SIG-M5 treated with dmso at 0.1 percent for 504 hours (cell line): ENCODE data around the gene SSH2.
A peak's percentile ranks its signal among the peaks of the same experiment; 100 is the strongest.
"Not testable (repeated sequence)": the region's sequence is repeated elsewhere in the genome, so short reads cannot be mapped to it uniquely, and the experiment has no call there.

Experiments
- DNase-seq: peaks from one replicate; lab custom pipeline; 2025; ENCODE audit not compliant: unreplicated experiment; lab: John Stamatoyannopoulos, UW

Gene SSH2, protein sequence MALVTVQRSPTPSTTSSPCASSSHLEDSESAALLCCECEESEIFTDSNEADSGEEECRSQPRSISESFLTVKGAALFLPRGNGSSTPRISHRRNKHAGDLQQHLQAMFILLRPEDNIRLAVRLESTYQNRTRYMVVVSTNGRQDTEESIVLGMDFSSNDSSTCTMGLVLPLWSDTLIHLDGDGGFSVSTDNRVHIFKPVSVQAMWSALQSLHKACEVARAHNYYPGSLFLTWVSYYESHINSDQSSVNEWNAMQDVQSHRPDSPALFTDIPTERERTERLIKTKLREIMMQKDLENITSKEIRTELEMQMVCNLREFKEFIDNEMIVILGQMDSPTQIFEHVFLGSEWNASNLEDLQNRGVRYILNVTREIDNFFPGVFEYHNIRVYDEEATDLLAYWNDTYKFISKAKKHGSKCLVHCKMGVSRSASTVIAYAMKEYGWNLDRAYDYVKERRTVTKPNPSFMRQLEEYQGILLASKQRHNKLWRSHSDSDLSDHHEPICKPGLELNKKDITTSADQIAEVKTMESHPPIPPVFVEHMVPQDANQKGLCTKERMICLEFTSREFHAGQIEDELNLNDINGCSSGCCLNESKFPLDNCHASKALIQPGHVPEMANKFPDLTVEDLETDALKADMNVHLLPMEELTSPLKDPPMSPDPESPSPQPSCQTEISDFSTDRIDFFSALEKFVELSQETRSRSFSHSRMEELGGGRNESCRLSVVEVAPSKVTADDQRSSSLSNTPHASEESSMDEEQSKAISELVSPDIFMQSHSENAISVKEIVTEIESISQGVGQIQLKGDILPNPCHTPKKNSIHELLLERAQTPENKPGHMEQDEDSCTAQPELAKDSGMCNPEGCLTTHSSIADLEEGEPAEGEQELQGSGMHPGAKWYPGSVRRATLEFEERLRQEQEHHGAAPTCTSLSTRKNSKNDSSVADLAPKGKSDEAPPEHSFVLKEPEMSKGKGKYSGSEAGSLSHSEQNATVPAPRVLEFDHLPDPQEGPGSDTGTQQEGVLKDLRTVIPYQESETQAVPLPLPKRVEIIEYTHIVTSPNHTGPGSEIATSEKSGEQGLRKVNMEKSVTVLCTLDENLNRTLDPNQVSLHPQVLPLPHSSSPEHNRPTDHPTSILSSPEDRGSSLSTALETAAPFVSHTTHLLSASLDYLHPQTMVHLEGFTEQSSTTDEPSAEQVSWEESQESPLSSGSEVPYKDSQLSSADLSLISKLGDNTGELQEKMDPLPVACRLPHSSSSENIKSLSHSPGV (N-terminal part only)

GRCh38 chr17:29929533-29930408 is at the start of gene SSH2:
TSS of gene SSH2 (minus strand) at chr17:29930228. CDS start at chr17:29930000, 228 bp downstream.
- DNase-seq, result peak; percentile 87

GRCh38 chr17:29977836-29978235 is 47.8 kb upstream of the SSH2 start:
- no peak for DNase-seq

DNA sequence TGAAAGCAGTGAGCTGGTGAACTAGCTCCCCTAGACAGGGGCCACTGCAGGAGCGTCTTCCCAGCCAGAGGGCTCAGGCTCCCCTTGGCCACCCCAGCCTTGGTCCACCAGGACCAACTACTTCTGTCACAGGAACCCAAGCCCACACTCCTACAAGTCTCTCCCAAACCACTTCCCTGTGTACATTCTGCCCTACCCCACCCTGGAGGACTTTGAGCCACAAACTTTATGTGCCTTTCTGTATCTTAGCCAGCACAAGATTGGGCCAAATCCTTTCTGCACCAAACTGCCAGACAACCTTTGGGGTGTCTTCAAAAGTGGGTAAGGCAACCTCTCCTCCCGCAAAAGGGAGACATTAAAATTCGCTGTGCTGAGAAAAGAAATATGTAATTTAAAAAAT is 43.0 kb upstream of the SSH2 start:
- no peak for DNase-seq

- DNase-seq, result no peak
Measured at GRCh38 chr17:29972277-29972676, 42.2 kb upstream of the SSH2 start.

DNA sequence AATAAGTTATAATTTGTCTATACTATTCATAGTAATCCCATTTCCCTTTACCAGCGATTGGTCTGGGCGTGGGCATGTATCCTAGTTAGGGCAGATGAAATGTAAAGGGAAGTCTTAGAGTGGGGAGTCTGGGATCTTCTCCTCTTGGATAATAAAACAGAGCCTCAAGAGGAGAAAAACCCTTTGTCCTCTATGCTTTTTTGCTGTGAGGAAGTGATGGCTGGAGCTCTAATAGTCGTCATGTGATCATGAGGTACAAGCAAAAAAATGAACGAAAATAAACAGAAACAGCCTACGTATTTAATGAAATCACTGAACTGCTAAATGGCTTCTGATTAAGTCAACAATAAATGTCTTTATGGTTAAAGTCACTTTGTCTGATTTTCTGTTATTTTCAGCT is 38.2 kb upstream of the SSH2 start:
- no peak for DNase-seq

DNA sequence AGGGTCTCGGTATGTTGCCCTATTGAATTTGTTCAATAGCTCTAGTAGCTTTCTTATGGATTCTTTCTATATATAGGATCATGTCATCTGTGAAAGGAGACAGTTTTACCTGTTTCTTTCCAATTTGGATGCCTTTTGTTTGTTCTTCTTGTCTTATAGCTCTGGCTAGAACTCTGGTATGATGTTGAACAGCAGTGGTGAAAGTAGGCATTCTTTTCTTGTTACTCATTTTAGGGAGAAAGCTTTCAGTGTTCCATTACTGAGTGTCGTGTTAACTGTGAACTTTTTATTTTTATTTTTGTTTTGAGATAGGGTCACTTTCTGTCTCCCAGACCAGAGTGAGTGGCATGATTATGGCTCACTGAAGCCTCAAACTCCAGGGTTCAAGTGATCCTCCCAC is 32.6 kb upstream of the SSH2 start:
- no peak for DNase-seq

DNA sequence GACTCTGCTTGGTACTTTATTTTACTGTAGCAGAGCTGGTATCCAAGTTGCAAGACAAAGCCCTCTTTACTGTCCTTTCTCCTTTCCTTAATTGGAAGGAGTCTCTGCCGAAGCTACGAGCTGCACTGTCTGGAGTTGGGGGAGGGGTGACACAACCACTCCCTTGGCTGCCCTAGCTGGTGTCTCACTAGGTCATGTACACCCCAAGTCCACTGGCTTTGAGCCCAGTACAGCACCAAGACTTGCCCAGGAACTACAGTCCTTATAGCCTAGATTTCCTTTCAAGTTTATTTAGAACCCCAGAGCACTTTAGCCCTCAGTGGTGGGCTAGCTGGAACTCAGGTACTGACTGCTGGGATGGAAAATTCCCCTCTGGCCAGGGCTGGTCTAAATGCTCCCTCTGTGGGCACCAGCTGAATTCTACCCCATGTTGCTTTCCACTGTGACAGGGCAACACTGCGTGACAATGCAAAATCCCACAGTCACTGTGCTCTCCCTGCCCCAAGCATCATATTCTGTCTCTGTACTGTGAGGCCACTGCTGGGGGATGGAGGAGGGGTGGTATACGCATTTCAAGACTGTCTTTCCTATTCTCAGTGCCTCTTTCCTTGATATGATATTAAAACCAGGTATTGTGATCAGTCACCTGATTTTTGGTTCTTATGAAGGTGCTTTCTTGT is 29.8 kb upstream of the SSH2 start:
- DNase-seq, result no peak

DNA sequence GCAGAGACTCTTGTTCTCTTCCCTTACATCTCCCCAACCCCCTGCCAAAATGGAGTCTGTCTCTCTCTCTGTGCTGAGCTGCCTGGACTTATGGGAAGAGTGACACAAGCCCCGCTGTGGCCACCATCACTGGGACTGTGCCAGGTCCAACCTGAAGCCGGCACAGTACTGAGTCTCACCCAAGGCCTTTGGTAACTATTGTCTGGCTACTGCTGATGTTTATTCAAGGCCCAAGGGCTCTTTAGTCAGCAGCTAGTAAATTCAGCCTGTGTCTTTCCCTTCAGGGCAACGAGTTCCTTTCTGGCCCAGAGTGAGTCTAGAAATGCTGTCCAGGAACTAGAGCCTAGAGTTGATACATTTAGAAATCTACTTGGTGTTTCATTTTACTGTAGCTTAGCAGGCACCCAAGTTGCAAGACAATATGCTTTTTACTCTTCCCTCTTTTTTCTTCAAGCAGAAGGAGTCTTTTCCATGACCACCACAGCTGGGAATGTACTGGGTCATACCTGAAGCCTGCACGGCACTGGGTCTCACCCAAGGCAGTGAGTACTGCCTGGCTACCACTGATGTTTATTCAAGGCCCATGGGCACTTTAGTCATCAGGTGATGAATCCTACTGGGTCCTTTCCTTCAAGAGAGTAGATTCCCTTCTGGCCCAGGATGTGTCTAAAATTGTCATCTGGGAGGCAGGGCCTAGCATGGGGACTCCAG is 29.1 kb upstream of the SSH2 start:
- DNase-seq, result no peak

- DNase-seq, result not testable (repeated sequence)
Measured at GRCh38 chr17:29957488-29957887, 27.5 kb upstream of the SSH2 start.

- DNase-seq, result peak; percentile 26
Measured at GRCh38 chr17:29956225-29956624, 26.2 kb upstream of the SSH2 start.

DNA sequence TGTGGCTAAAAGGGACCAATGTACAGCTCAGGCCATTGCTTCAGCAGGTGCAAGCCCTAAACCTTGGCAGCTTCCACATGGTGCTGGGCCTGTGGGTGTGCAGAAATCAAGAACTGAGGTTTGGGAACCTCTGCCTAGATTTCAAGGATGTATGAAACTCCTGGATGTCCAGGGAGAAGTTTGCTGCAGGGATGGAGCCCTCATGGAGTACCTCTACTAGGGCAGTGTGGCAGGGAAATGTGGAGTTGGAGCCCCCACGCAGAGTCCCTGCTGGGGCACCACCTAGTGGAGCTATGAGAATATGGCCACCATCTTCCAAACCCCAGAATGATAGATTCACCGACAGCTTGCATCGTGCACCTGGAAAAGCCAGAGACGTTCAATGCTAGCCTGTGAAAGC is 24.4 kb upstream of the SSH2 start:
- DNase-seq, result no peak

GRCh38 chr17:29949696-29950095 is 19.7 kb upstream of the SSH2 start:
- DNase-seq, result peak; percentile 25

GRCh38 chr17:29948448-29949215 is 18.6 kb upstream of the SSH2 start:
- peak; percentile 96 for DNase-seq

DNA sequence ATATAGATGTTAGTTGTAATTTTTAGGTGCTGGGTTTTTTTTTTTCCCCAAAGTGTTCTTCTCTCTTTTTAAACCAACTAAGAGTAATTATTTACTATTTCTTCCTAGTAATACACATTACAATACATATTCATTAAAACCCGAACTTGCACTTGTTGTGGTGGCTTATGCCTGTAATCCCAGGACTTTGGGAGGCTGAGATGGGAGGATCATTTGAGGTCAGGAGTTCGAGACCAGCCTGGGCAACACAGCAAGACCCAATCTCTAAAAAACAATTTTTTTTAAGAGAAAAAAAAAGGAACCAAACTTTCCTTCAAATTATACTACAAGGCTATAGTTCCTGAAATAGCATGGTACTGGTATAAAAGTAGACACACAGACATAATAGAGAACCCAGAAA is 15.3 kb upstream of the SSH2 start:
- no peak for DNase-seq

DNA sequence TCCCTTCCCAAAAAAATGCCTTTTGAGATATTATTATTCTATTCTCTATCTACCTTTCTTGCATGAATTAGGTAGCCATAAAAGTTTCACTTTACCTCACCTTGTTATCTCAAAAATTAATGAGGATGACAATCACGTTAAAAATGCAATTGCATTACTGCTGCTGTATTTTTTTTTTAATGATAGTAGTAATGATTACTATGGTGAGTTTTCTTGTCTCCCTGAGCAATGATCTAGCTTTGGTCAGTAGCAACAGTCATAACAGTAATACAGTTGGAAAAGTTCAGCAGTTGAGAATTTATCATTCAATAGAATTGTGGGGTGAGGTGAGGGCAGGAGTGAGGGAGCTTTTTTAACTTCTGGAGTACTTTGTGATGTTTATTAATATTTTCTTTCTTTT is 11.3 kb upstream of the SSH2 start, which contains the start of gene EFCAB5:
Gene EFCAB5, plus strand, starts transcription at position 301 of the 400 bp plus-strand sequence. CDS start 163 bp downstream, outside the sequence.
- DNase-seq, result no peak

GRCh38 chr17:29936724-29937123 is 6.7 kb upstream of the SSH2 start:
- no peak for DNase-seq

DNA sequence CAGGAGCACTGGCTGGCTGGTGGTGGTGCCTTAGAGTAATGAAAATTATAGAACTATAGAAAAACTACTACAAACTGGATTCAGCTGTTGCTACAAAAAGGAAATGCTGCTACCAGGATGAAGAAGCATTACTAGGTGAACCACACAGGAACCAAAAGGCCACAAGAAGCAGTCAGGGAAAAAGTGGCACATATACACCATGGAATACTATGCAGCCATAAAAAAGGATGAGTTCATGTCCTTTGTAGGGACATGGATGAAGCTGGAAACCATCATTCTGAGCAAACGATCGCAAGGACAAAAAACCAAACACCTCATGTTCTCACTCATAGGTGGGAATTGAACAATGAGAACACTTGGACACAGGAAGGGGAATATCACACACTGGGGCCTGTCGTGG is 5.9 kb upstream of the SSH2 start:
- not testable (repeated sequence) for DNase-seq

DNA sequence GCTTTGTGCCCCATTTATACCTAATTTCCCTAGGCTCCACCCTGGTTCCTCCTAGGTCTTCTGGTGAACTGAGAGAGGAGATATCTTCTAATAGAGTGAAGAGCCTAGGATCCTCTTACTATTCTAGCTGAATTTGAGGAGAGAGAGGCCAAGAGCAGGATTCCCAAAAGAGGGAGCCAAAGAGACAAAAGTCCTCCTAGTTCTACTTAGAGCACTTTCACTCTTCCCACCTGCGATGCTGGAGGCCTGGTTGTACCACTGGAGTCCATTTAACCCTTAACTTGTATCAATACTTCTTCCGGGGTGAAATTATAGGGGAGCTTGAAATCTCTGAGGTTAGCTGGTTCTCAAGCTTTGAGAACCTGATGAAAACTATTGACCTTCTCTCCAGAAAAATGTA is 3.4 kb upstream of the SSH2 start:
- no peak for DNase-seq
